Endothelial cell of umbilical vein (primary cell): ENCODE measurements around the gene SON. TPM values are rescaled to one million over a fixed set of nuclear protein-coding genes. Genes with fewer than 3 reads are reported as not detected.

Experiments used
- BruUV-seq: library from RNA; stranded (reverse); fragments of 400-500 nt; replicated peaks from 2 replicates; lab custom pipeline; 2021; lab: Mats Ljungman, UMichigan
- CTCF ChIA-PET: fragments of 300-600, 350-600 bp; sonication (Branson Sonifier 250); formaldehyde crosslinking; loops from one replicate; lab custom pipeline; 2021; ENCODE audit warnings: antibody characterized with exemption, inconsistent platforms; lab: Charles Lee
- POLR2A ChIA-PET: fragments of 300-600, 350-600 bp; sonication (Branson Sonifier 250); formaldehyde crosslinking; loops from one replicate; lab custom pipeline; 2021; ENCODE audit warnings: antibody characterized with exemption, inconsistent platforms; lab: Charles Lee
- DNase-seq: peaks from one replicate; pipeline ENCODE4 v3.0.0-alpha.2; 2011; ENCODE audit warnings: low read depth, low spot score
- FAIRE-seq: peaks from 2 replicates; lab custom pipeline; 2011; peaks lifted over from hg19 to GRCh38; lab: Jason Lieb, UNC
- H2AFZ ChIP-seq: 2 replicates; pipeline ENCODE4 v1.6.0; 2012; ENCODE audit warnings: low read depth, low read length, control low read depth, inconsistent platforms
- H3K27ac ChIP-seq: 2 replicates; pipeline ENCODE4 v1.5.1; 2011; ENCODE audit warnings: low read depth, mild to moderate bottlenecking, control low read depth, low read length, moderate library complexity; ENCODE audit not compliant: insufficient read depth
- H3K27me3 ChIP-seq, 2 experiments: 2 replicates each; pipeline versions ENCODE4 v1.6.0 to v1.6.1; 2011; ENCODE audit warnings: low read length in 2 of 2, mixed read lengths in 1 of 2; ENCODE audit not compliant: control insufficient read depth in 2 of 2, insufficient read depth in 2 of 2
- H3K36me3 ChIP-seq, 2 experiments: 2 replicates in 1 of 2; 3 replicates in 1 of 2; pipeline ENCODE4 v1.5.1; 2011; ENCODE audit warnings: low read length in 2 of 2, mild to moderate bottlenecking in 1 of 2, moderate library complexity in 1 of 2; ENCODE audit not compliant: control insufficient read depth in 2 of 2, insufficient read depth in 2 of 2; ENCODE audit errors: extremely low read depth in 1 of 2
- H3K4me1 ChIP-seq: 3 replicates; pipeline ENCODE4 v1.5.1; 2011; ENCODE audit warnings: mild to moderate bottlenecking, low read length; ENCODE audit not compliant: control insufficient read depth, insufficient read depth; ENCODE audit errors: extremely low read depth
- H3K4me2 ChIP-seq: 2 replicates; pipeline ENCODE4 v1.6.1; 2011; ENCODE audit warnings: low read length, control low read depth, mixed read lengths; ENCODE audit not compliant: insufficient read depth
- H3K4me3 ChIP-seq, 3 experiments: fragments of 200-600 bp in 1 of 3; sonication (generic), shearing (Covaris generic) in 1 of 3; replicated peaks in 1 of 3; 2 replicates each; pipeline ENCODE4 v1.5.1; 2011 to 2016; ENCODE audit warnings: control low read depth in 3 of 3, low read length in 3 of 3, mild to moderate bottlenecking in 2 of 3, inconsistent platforms in 1 of 3, low read depth in 1 of 3, moderate library complexity in 1 of 3; ENCODE audit not compliant: insufficient read depth in 1 of 3
- H3K79me2 ChIP-seq: 2 replicates; pipeline ENCODE4 v1.6.0; 2012; ENCODE audit warnings: low read length, inconsistent platforms; ENCODE audit not compliant: control insufficient read depth, insufficient read depth
- H3K9ac ChIP-seq: replicated peaks from 2 replicates; pipeline ENCODE3; 2011; ENCODE audit warnings: low read length, control low read depth; ENCODE audit not compliant: insufficient read depth; ENCODE audit errors: extremely low read depth
- H3K9me1 ChIP-seq: replicated peaks from 3 replicates; pipeline ENCODE4 v1.6.0; 2011; ENCODE audit warnings: mild to moderate bottlenecking, low read length; ENCODE audit not compliant: control insufficient read depth, insufficient read depth; ENCODE audit errors: extremely low read depth
- H3K9me3 ChIP-seq: replicated peaks from 2 replicates; pipeline ENCODE4 v1.5.1; 2012; ENCODE audit warnings: low read length, inconsistent platforms; ENCODE audit not compliant: control insufficient read depth, insufficient read depth
- H4K20me1 ChIP-seq: replicated peaks from 2 replicates; pipeline ENCODE3; 2011; ENCODE audit warnings: mild to moderate bottlenecking, low read length; ENCODE audit not compliant: control insufficient read depth, insufficient read depth; ENCODE audit errors: extremely low read depth
- CTCF ChIP-seq, 2 donors: IDR thresholded peaks; 1 replicate in 1 of 2; 2 replicates in 1 of 2; pipeline ENCODE4 v1.5.1; 2011; ENCODE audit warnings: low read length in 2 of 2, mild to moderate bottlenecking in 2 of 2, moderate library complexity in 2 of 2, control low read depth in 1 of 2, inconsistent platforms in 1 of 2, low read depth in 1 of 2; ENCODE audit not compliant: insufficient read depth in 1 of 2; ENCODE audit errors: extremely low read depth in 1 of 2
- EZH2 ChIP-seq: IDR thresholded peaks from 2 replicates; pipeline ENCODE4 v1.6.1; 2012; ENCODE audit warnings: borderline replicate concordance, low read depth, mild to moderate bottlenecking, moderate library complexity, low read length, inconsistent platforms; ENCODE audit not compliant: severe bottlenecking
- FOS ChIP-seq: IDR thresholded peaks from 2 replicates; pipeline ENCODE4 v1.6.1; 2011; ENCODE audit warnings: mild to moderate bottlenecking, low read length, moderate library complexity, borderline replicate concordance; ENCODE audit not compliant: insufficient read depth
- GATA2 ChIP-seq: IDR thresholded peaks from 2 replicates; pipeline ENCODE4 v1.7.0; 2011; ENCODE audit warnings: low read depth, mild to moderate bottlenecking, moderate library complexity, mixed read lengths, low read length; ENCODE audit not compliant: insufficient read length, insufficient read depth
- JUN ChIP-seq: IDR thresholded peaks from 2 replicates; pipeline ENCODE4 v1.6.1; 2011; ENCODE audit warnings: borderline replicate concordance, low read depth; ENCODE audit not compliant: insufficient read length, insufficient read depth
- MYC ChIP-seq: IDR thresholded peaks from one replicate; pipeline ENCODE4 v1.6.1; 2011; ENCODE audit warnings: mild to moderate bottlenecking, low read depth, low read length
- POLR2A ChIP-seq: IDR thresholded peaks from 2 replicates; pipeline ENCODE4 v1.6.1; 2012; ENCODE audit warnings: low read depth, mild to moderate bottlenecking, control low read depth, low read length
- POLR2AphosphoS5 ChIP-seq: IDR thresholded peaks from 2 replicates; pipeline ENCODE4 v1.6.1; 2012; ENCODE audit warnings: low read depth, mild to moderate bottlenecking, control low read depth, low read length, moderate library complexity; ENCODE audit not compliant: insufficient read depth
- dilution Hi-C: fragments of 300-500 bp; cut with MboI; formaldehyde crosslinking; loops from one replicate; pipeline ENCODE4 v1.15.0; 2019; ENCODE audit warnings: low sequenced_read_pairs; ENCODE audit not compliant: extremely low pct_ligation_motif_present
- intact Hi-C: fragments of 100-400 bp; cut with micrococcal nuclease; formaldehyde crosslinking; loops from one replicate; pipeline ENCODE4 v1.10.0; 2022
- polyA plus RNA-seq, 4 experiments: library from polyadenylated mRNA; depleted of rRNA in 3 of 4; stranded (reverse) in 3 of 4; unstranded in 1 of 4; fragments of >200 nt; gene quantifications; 2 replicates each; pipeline versions ENCODE4 v1.2.1 to v1.2.3, GENCODE V29; 2011 to 2012; ENCODE audit warnings: missing spikeins in 1 of 4
- total RNA-seq: library from RNA; stranded (reverse); gene quantifications from 2 replicates; pipeline ENCODE4 v1.2.3, GENCODE V29; 2021
- TF ChIP-seq, protein P1 (sequence below): IDR thresholded peaks from 2 replicates; pipeline ENCODE4 v1.6.1; 2011; ENCODE audit not compliant: insufficient read depth, insufficient read length

Gene SON
- total and polyA plus RNA-seq, 2 donors (not counting 3 experiments of a cell fraction or from before 2014, with no cell fraction given), result 107 to 304 TPM

- no peaks in the 10 kb centered on the region for H4K20me1 ChIP-seq
- FAIRE-seq (no peak), DNase-seq (no peak)
- dilution Hi-C loops (no loop called here), intact Hi-C loops (no loop called here)
- H3K9ac ChIP-seq, result no peak overlapping the region
- no TSS peak for BruUV-seq
- H3K27ac ChIP-seq, result no peak overlapping the region
- H3K9me1 ChIP-seq, result no peaks in the 10 kb centered on the region
- H3K79me2 ChIP-seq, result no peaks in the 10 kb centered on the region
- no peak overlapping the region for H3K4me3 ChIP-seq
- no peaks in the 10 kb centered on the region for H3K27me3 ChIP-seq
- POLR2A ChIA-PET, result no interaction called here
- no peaks in the 10 kb centered on the region for H3K9me3 ChIP-seq
- no peak overlapping the region for H2AFZ ChIP-seq
- TF ChIP-seq EZH2 (no peak), POLR2A (no peak), CTCF (IDR thresholded peaks at IDR 0.05; ENCODE audit: extremely low read depth in 1 of 2, insufficient read depth in 1 of 2, low read depth in 1 of 2, low read length in 2 of 2) (no peak), POLR2AphosphoS5 (no peak), GATA2 (no peak), JUN (no peak), FOS (no peak), MYC (no peak)
- TF ChIP-seq, protein P1, sequence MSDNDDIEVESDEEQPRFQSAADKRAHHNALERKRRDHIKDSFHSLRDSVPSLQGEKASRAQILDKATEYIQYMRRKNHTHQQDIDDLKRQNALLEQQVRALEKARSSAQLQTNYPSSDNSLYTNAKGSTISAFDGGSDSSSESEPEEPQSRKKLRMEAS, result no peak
- no peaks in the 10 kb centered on the region for H3K4me1 ChIP-seq
- CTCF ChIA-PET, result interaction anchor here (0.6 to 3.3 kb wide), 2 partner anchors 14 to 40 kb away, joined by 4 to 23 read pairs; no protein-coding TSS in a partner anchor
- no peak overlapping the region for H3K4me2 ChIP-seq
- H3K36me3 ChIP-seq, result peaks cover 0 to 5% of the 10 kb centered on the region in 2 experiments
Measured at GRCh38 chr21:33619726-33620125, 76.9 kb downstream of the SON start.
